NCI-H1048 (cell line): ENCODE measurements around the gene TPRA1.
"Not testable (repeated sequence)": the region's sequence is repeated elsewhere in the genome, so short reads cannot be mapped to it uniquely, and the experiment has no call there.

Experiments used
- DNase-seq: peaks from one replicate; lab custom pipeline; 2025; lab: John Stamatoyannopoulos, UW

Gene TPRA1

GRCh38 chr3:127536830-127537812 is 53.4 kb downstream of the TPRA1 start:
- DNase-seq: no peak

GRCh38 chr3:127535901-127536829 is 54.4 kb downstream of the TPRA1 start:
- no peak for DNase-seq

GRCh38 chr3:127535106-127535785 is 55.3 kb downstream of the TPRA1 start:
- no peak for DNase-seq

GRCh38 chr3:127534564-127534963 is 56.0 kb downstream of the TPRA1 start:
- DNase-seq: no peak

- DNase-seq: no peak
These were observed 56.4 kb downstream of the TPRA1 start for GRCh38 chr3:127534161-127534451.

- DNase-seq: no peak
These were observed 57.9 kb downstream of the TPRA1 start for GRCh38 chr3:127532561-127533203.

GRCh38 chr3:127531821-127532220 is 58.7 kb downstream of the TPRA1 start:
- no peak for DNase-seq

- not testable (repeated sequence) for DNase-seq
These were observed 59.7 kb downstream of the TPRA1 start for GRCh38 chr3:127530863-127531262.

- DNase-seq: no peak
These were observed 61.0 kb downstream of the TPRA1 start for GRCh38 chr3:127529346-127530188.

- no peak for DNase-seq
These were observed 65.2 kb downstream of the TPRA1 start for GRCh38 chr3:127525373-127525772.

GRCh38 chr3:127524296-127524896 is 66.1 kb downstream of the TPRA1 start:
- DNase-seq: no peak
